Left lobe of liver (tissue), 1 donor: Measurements from ENCODE around the gene DYNC2I2. TPM values are rescaled to one million over a fixed set of nuclear protein-coding genes. Genes with fewer than 3 reads are reported as not detected.

ENCODE experiments used
- total RNA-seq: library from RNA; stranded (reverse); gene quantifications from one replicate; pipeline ENCODE4 v1.2.1, GENCODE V29; 2021
- donor health status: DM: no; HTN: yes; CAD: no.

The DYNC2I2 gene
- total RNA-seq, 1 donor from 2014 or later: 24.1 TPM

Other genes with a start within 250 kb of the DYNC2I2 start
- 1.0 TPM for gene CERCAM, start 236.0 kb downstream of the DYNC2I2 start, total RNA-seq
- gene ODF2, start 200.8 kb downstream of the DYNC2I2 start, total RNA-seq: 6.6 TPM
- gene GLE1, start 152.1 kb downstream of the DYNC2I2 start, total RNA-seq: 12.3 TPM
- 75.7 TPM for gene SPTAN1, start 104.3 kb downstream of the DYNC2I2 start, total RNA-seq
- 69.3 TPM for gene SET, start 32.4 kb upstream of the DYNC2I2 start, total RNA-seq
- 7.6 TPM for gene PKN3, start 45.7 kb upstream of the DYNC2I2 start, total RNA-seq
- 22.9 TPM for gene ZDHHC12, start 67.3 kb upstream of the DYNC2I2 start, total RNA-seq
- 15.6 TPM for gene ZER1, start 115.1 kb upstream of the DYNC2I2 start, total RNA-seq
- 14.1 TPM for gene TBC1D13, start 130.4 kb upstream of the DYNC2I2 start, total RNA-seq
- gene ENDOG, start 161.7 kb upstream of the DYNC2I2 start, total RNA-seq: 53.0 TPM
- 36.7 TPM for gene SPOUT1, start 172.9 kb upstream of the DYNC2I2 start, total RNA-seq
- gene KYAT1, start 225.1 kb upstream of the DYNC2I2 start, total RNA-seq: 9.6 TPM
- 11.0 TPM for gene LRRC8A, start 225.3 kb upstream of the DYNC2I2 start, total RNA-seq